Measurements from ENCODE around the gene ATL3.
"Not testable (repeated sequence)": the region's sequence is repeated elsewhere in the genome, so short reads cannot be mapped to it uniquely, and the experiment has no call there.

ATL3 gene

DNA sequence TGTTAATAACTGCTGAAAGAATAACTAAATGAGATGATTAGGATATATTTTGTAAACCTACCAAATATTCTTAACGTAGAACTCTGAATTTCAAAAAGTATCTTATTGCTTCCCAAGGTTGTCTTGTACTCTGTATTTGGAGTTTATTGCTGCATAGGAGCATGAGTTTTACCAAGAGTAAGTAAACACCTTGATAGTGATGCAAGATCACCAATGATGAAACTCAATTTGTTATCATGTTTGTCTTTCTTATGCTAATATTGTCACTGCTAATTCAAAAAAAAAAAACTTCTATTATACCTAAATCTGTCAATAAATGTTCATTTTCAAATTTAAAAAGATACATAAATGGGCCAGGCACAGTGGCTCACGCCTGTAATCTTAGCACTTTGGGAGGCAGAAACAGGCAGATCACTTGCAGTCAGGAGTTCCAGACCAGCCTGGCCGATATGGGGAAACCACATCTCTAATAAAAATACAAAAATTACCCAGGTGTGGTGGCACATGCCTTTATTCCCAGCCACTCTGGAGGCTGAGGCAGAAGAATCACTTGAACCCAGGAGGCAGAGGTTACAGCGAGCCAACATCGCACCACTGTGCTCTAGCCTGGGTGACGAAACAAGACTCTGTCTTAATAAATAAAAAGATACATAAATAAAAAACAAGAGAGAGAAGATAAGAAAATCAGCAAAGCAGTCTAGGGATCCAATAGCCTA is 84.6 kb downstream of the ATL3 start:
- no peak for DNase-seq

DNA sequence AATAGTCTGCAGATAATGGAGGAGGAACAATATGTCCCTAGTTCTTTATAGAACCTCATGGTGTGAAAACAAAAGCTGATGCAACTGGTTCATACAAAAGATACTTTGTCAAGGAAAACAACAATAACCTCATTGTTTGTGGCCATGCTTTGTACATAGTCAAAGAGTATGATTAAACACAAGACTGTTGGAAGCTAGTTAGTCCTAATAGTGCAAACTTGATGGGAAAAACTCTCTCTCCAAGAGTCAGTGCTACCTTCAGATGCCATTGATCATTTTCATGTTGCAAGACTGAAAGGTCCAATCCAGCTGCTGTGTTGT is 87.9 kb downstream of the ATL3 start:
- no peak for DNase-seq

DNA sequence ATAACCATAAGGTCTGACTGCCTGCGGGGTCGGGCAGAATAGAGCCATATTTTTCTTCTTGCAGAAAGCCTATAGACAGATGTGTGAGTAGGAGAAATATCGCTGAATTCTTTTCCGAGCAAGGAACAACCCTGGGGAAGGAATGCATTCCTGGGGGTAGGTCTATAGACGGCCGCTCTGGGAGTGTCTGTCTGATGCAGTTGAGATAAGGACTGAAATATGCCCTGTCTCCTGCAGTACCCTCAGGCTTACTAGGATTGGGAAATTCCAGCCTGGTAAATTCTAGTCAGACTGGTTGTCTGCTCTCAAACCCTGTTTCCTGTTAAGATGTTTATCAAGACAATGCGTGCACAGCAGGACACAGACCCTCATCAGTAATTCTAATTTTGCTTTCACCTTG is 90.0 kb downstream of the ATL3 start:
- DNase-seq = not testable (repeated sequence)

DNA sequence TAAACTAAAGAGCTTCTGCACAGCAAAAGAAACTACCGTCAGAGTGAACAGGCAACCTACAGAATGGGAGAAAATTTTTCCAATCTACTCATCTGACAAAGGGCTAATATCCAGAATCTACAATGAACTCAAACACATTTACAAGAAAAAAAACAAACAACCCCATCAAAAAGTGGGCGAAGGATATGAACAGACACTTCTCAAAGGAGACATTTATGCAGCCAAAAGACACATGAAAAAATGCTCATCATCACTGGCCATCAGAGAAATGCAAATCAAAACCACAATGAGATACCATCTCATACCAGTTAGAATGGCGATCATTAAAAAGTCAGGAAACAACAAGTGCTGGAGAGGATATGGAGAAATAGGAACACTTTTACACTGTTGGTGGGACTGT is 92.3 kb downstream of the ATL3 start:
- DNase-seq = not testable (repeated sequence)

DNA sequence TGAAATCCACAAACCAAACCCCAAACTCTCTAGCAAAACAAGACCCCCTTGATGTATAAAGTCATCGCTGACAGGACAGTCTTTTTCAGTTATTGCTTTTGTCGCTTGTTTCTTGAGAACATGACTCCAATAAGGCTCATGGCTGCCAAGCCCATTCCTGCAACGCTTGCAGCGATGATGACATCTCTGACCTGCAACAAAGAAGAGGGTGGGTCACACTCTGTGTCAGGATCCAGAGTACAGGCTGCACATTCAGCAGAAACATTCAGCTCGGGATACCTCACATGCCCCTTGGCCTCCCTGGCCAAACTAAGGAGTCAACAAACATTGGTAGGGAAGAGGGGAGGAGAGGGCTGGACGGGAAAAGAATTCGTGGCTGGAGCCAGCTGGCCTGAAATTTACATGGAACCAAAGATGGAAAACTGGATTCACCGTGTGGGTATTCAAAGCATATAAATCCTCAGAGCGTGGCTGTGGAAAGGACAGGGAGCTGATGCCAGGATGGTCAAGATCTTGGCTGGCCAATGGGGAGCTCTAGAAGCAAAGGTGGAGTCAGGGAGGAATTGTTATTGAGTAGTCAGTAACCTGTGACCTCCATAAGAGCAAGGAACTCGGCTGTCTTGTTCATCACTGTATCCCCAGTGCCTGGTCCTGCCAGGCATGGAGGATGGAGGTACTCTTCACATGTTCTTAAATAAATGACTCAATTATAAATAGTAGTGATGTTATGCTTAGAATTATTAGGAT is 96.1 kb downstream of the ATL3 start:
- no peak for DNase-seq

Data from CD4-positive, alpha-beta T cell treated with Interleukin-17A for 1 hour (primary cell).